Mammary epithelial cell (primary cell): Measurements from ENCODE around the gene ARL6IP4.

Experiments used
- CTCF ChIP-seq, 2 donors: IDR thresholded peaks in 1 of 2; conservative IDR thresholded peaks in 1 of 2; 2 replicates each; pipeline ENCODE4 v1.5.1; 2011 to 2012; ENCODE audit warnings: inconsistent platforms in 2 of 2, low read length in 2 of 2, mild to moderate bottlenecking in 2 of 2, control low read depth in 1 of 2, low read depth in 1 of 2; ENCODE audit not compliant: insufficient read depth in 1 of 2; ENCODE audit errors: extremely low read depth in 1 of 2
- EZH2 ChIP-seq: IDR thresholded peaks from 2 replicates; pipeline ENCODE4 v1.6.1; 2012; ENCODE audit warnings: low read length, inconsistent platforms, borderline replicate concordance

GRCh38 chr12:122964439-122965257 is 15.8 kb upstream of the ARL6IP4 start:
- TF ChIP-seq CTCF (conservative IDR thresholded peaks at IDR 0.05 in 1 of 2, IDR thresholded peaks at IDR 0.05 in 1 of 2; ENCODE audit: extremely low read depth in 1 of 2, insufficient read depth in 1 of 2, low read depth in 1 of 2, low read length in 2 of 2) (no peak), EZH2 (no peak)
